ENCODE results near the gene CRYAA.

- TF ChIP-seq CTCF (IDR thresholded peaks at IDR 0.05; ENCODE audit: low read length) (no peak), EZH2 (optimal IDR thresholded peaks at IDR 0.05; ENCODE audit: low read depth, low read length) (no peak), EZH2phosphoT487 (IDR thresholded peaks at IDR 0.05; ENCODE audit: low read length) (no peak)
Observed at GRCh38 chr21:43193651-43194302, 25.0 kb downstream of the CRYAA start.
